ENCODE data around the gene CELF2.

GRCh38 chr10:11184093-11184492 lies 166.4 kb downstream of the CELF2 start:
- TF ChIP-seq ZNF202 (tag by site-specific recombination; IDR thresholded peaks at IDR 0.05; ENCODE audit: borderline replicate concordance) (no peak), ZNF391 (tag by site-specific recombination; IDR thresholded peaks at IDR 0.05; ENCODE audit: borderline replicate concordance, low read depth) (no peak), ZNF449 (tag by site-specific recombination; IDR thresholded peaks at IDR 0.05) (no peak), ZNF274 (IDR thresholded peaks at IDR 0.05; ENCODE audit: low read length) (no peak), ZNF274 (tag by site-specific recombination; IDR thresholded peaks at IDR 0.05; ENCODE audit: borderline replicate concordance) (no peak), PRDM4 (tag by site-specific recombination; IDR thresholded peaks at IDR 0.05) (no peak), ZBTB11 (tag by site-specific recombination; conservative IDR thresholded peaks at IDR 0.05; ENCODE audit: low read depth) (no peak), ZSCAN4 (tag by site-specific recombination; IDR thresholded peaks at IDR 0.05) (no peak), PRDM2 (tag by site-specific recombination; IDR thresholded peaks at IDR 0.05; ENCODE audit: borderline replicate concordance) (no peak), CTCF (tag by site-specific recombination; IDR thresholded peaks at IDR 0.05) (no peak), ZSCAN16 (tag by site-specific recombination; IDR thresholded peaks at IDR 0.05) (no peak), KLF16 (tag by site-specific recombination; IDR thresholded peaks at IDR 0.05) (no peak)
- TF ChIP-seq, protein P1, sequence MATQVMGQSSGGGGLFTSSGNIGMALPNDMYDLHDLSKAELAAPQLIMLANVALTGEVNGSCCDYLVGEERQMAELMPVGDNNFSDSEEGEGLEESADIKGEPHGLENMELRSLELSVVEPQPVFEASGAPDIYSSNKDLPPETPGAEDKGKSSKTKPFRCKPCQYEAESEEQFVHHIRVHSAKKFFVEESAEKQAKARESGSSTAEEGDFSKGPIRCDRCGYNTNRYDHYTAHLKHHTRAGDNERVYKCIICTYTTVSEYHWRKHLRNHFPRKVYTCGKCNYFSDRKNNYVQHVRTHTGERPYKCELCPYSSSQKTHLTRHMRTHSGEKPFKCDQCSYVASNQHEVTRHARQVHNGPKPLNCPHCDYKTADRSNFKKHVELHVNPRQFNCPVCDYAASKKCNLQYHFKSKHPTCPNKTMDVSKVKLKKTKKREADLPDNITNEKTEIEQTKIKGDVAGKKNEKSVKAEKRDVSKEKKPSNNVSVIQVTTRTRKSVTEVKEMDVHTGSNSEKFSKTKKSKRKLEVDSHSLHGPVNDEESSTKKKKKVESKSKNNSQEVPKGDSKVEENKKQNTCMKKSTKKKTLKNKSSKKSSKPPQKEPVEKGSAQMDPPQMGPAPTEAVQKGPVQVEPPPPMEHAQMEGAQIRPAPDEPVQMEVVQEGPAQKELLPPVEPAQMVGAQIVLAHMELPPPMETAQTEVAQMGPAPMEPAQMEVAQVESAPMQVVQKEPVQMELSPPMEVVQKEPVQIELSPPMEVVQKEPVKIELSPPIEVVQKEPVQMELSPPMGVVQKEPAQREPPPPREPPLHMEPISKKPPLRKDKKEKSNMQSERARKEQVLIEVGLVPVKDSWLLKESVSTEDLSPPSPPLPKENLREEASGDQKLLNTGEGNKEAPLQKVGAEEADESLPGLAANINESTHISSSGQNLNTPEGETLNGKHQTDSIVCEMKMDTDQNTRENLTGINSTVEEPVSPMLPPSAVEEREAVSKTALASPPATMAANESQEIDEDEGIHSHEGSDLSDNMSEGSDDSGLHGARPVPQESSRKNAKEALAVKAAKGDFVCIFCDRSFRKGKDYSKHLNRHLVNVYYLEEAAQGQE (tag by site-specific recombination; IDR thresholded peaks at IDR 0.05) = no peak
